Cardiac muscle cell (in vitro differentiated cells and primary cell): ENCODE results near the gene CLPTM1L. TPM values are rescaled to one million over a fixed set of nuclear protein-coding genes. Genes with fewer than 3 reads are reported as not detected.
A peak's percentile ranks its signal among the peaks of the same experiment; 100 is the strongest.
"Not testable (repeated sequence)": the region's sequence is repeated elsewhere in the genome, so short reads cannot be mapped to it uniquely, and the experiment has no call there.

Experiments
- DNase-seq, 2 donors: peaks; one replicate each; pipeline versions ENCODE4 v3.0.0 to v3.0.0-alpha.2; 2010 to 2017; ENCODE audit warnings: low read depth in 1 of 2, low spot score in 1 of 2
- H3K27ac ChIP-seq: fragments of 200-600 bp; sonication (generic); 2 replicates; pipeline ENCODE4 v1.5.1; 2016
- H3K27me3 ChIP-seq: fragments of 200-600 bp; sonication (generic); 2 replicates; pipeline ENCODE4 v1.6.0; 2016; ENCODE audit warnings: control low read depth
- H3K36me3 ChIP-seq: fragments of 200-600 bp; sonication (generic); 2 replicates; pipeline ENCODE4 v1.5.1; 2016; ENCODE audit warnings: control low read depth
- H3K4me1 ChIP-seq: fragments of 200-600 bp; sonication (generic); 2 replicates; pipeline ENCODE4 v1.8.1; 2017; ENCODE audit warnings: low read depth, mild to moderate bottlenecking, mixed run types
- H3K4me3 ChIP-seq: fragments of 200-600 bp; sonication (generic); 2 replicates; pipeline ENCODE4 v1.5.1; 2016; ENCODE audit warnings: mild to moderate bottlenecking
- H3K9me3 ChIP-seq: fragments of 200-600 bp; sonication (generic); 2 replicates; pipeline ENCODE4 v1.5.1; 2017; ENCODE audit warnings: low read depth, mild to moderate bottlenecking, control low read depth
- polyA plus RNA-seq: library from polyadenylated mRNA; unstranded; fragments of >200 nt; fragmentation: Nextera tagmentation; extraction: Ambion mirVana; gene quantifications from 2 replicates; pipeline ENCODE4 v1.2.1, GENCODE V29; 2016
- total RNA-seq: library from RNA; depleted of rRNA; stranded (reverse); fragments of >200 nt; gene quantifications from 2 replicates; pipeline ENCODE4 v1.2.3, GENCODE V29; 2016
- TF ChIP-seq, protein P1 (sequence below): IDR thresholded peaks from 2 replicates; pipeline ENCODE4 v1.5.1; 2012; ENCODE audit warnings: low read depth, mild to moderate bottlenecking, low read length

The CLPTM1L gene
- total and polyA plus RNA-seq, 2 experiments from 2014 or later: 78.4 to 154 TPM

DNA sequence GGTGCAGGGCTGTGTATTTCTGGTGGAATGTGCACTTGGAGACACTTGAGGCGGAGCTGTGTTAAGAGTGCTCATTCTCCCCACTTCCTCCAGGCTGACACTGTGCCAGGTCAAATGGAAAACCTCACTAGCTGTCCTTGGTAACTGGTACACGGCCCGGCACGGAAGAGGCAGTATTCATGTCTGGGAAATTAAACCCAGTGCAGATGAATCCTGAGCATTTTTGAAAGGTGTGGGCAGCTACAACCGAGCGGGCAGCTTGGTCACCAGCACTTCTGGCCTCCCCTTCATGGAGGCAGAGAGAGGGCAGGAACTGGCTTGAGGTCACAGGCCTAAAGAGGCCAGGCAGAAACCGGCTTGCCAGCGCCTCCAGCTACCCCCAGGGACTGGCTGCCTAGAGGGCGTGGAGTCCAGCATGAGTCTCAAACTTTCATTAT is 1.6 kb downstream of the CLPTM1L start:
- Histone ChIP-seq H3K27ac (no peak overlapping the region), H3K36me3 (peaks cover 23% of the 10 kb centered on the region), H3K4me3 (peak overlapping the region; percentile 71), H3K4me1 (peaks cover 6% of the 10 kb centered on the region), H3K9me3 (no peaks in the 10 kb centered on the region), H3K27me3 (no peaks in the 10 kb centered on the region)
- TF ChIP-seq, protein P1, sequence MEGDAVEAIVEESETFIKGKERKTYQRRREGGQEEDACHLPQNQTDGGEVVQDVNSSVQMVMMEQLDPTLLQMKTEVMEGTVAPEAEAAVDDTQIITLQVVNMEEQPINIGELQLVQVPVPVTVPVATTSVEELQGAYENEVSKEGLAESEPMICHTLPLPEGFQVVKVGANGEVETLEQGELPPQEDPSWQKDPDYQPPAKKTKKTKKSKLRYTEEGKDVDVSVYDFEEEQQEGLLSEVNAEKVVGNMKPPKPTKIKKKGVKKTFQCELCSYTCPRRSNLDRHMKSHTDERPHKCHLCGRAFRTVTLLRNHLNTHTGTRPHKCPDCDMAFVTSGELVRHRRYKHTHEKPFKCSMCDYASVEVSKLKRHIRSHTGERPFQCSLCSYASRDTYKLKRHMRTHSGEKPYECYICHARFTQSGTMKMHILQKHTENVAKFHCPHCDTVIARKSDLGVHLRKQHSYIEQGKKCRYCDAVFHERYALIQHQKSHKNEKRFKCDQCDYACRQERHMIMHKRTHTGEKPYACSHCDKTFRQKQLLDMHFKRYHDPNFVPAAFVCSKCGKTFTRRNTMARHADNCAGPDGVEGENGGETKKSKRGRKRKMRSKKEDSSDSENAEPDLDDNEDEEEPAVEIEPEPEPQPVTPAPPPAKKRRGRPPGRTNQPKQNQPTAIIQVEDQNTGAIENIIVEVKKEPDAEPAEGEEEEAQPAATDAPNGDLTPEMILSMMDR: no peak
- DNase-seq: no peak

DNA sequence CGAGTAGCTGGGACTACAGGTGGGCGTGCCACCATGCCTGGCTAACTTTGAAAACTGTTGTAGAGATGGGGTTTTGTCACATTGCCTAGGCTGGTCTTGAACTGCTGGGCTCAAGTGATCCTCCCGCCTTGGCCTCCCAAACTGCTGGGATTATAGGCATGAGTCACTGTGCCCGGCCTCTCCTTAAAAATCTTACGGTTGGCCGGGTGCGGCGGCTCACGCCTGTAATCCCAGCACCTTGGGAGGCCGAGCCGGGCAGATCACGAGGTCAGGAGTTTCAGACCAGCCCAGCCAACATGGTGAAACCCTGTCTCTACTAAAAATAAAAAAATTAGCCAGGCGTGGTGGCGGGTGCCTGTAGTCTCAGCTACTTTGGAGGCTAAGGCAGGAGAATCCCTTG is 2.2 kb downstream of the CLPTM1L start:
- not testable (repeated sequence) for H3K4me3 ChIP-seq, H3K9me3 ChIP-seq, DNase-seq, H3K27ac ChIP-seq, H3K27me3 ChIP-seq, H3K4me1 ChIP-seq
- peaks cover 29% of the 10 kb centered on the region for H3K36me3 ChIP-seq

DNA sequence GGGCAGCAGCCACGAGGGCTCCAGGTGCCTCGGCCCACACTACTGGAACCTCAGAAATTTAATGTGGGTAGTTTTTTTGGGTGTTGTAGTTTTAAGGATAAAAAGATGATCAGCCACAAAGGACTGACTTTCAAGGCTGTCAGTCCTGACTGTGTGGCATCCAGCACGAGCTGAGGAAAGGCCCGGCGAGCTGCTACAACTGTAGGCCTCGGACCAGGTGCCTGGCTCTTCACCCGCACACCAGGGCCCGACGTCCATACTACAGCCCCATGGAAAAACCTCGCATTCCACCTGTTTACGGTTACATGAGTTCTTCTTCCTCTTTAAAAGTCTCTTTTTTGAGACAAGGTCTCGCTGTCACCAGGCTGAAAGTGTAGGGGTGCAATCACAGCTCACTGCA is 2.6 kb downstream of the CLPTM1L start:
- Histone ChIP-seq H3K27ac (no peak overlapping the region), H3K27me3 (no peaks in the 10 kb centered on the region), H3K9me3 (no peaks in the 10 kb centered on the region), H3K4me1 (peaks cover 6% of the 10 kb centered on the region), H3K4me3 (no peak overlapping the region), H3K36me3 (peaks cover 33% of the 10 kb centered on the region)
- TF ChIP-seq, protein P1: no peak
- no peak for DNase-seq

DNA sequence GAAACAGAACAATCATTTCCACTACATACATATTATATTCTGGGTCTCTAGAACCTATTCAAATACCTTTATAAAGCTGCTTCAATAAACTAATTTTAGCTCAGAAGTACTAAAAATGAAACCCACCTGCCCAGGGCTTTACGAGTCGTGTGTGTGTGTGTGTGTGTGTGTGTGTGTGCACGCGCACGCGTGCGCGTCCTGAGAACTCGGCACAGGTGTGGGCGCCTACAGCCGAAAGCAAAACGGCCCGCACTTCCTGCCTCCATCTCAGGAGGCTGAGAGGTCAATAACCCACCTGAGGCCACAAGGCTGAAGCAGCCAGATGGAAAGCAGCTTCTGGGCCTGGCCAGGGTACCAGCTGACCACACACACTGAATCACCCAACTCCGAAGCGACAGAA is 3.0 kb downstream of the CLPTM1L start:
- no peaks in the 10 kb centered on the region for H3K9me3 ChIP-seq
- peaks cover 6% of the 10 kb centered on the region for H3K4me1 ChIP-seq
- peaks cover 34% of the 10 kb centered on the region for H3K36me3 ChIP-seq
- TF ChIP-seq, protein P1: no peak
- H3K4me3 ChIP-seq: no peak overlapping the region
- DNase-seq: no peak
- H3K27ac ChIP-seq: no peak overlapping the region
- no peaks in the 10 kb centered on the region for H3K27me3 ChIP-seq

DNA sequence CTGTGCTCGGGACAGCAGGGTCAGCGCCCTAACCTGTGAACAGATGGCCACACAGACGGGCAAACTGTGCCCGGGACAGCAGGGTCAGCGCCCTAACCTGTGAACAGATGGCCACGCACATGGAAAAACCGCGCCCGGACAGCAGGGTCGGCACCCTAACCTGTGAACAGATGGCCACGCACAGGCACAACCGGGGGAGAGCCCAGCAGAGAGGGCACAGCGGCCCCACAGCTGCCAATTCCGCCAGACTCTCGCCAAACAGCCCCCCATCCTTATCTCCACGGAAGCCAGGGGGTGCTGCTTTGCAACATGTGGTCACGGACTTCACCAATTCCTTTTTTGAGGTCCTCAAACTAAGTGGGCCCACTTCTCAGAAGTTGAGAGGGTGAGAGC is 5.1 kb downstream of the CLPTM1L start:
- not testable (repeated sequence) for H3K4me1 ChIP-seq, H3K4me3 ChIP-seq, H3K27me3 ChIP-seq, H3K27ac ChIP-seq, H3K9me3 ChIP-seq, DNase-seq
- H3K36me3 ChIP-seq: peaks cover 40% of the 10 kb centered on the region

DNA sequence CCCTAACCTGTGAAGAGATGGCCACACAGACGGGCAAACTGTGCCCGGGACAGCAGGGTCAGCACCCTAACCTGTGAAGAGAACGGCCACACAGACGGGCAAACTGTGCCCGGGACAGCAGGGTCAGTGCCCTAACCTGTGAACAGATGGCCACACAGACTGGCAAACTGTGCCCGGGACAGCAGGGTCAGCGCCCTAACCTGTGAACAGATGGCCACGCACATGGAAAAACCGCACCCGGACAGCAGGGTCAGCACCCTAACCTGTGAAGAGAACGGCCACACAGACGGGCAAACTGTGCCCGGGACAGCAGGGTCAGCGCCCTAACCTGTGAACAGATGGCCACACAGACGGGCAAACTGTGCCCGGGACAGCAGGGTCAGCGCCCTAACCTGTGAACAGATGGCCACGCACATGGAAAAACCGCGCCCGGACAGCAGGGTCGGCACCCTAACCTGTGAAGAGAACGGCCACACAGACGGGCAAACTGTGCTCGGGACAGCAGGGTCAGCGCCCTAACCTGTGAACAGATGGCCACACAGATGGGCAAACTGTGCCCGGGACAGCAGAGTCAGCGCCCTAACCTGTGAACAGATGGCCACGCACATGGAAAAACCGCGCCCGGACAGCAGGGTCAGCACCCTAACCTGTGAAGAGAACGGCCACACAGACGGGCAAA is 5.6 kb downstream of the CLPTM1L start:
- not testable (repeated sequence) for H3K9me3 ChIP-seq, H3K27me3 ChIP-seq, H3K4me3 ChIP-seq, H3K4me1 ChIP-seq, H3K27ac ChIP-seq, DNase-seq
- H3K36me3 ChIP-seq: peaks cover 45% of the 10 kb centered on the region

DNA sequence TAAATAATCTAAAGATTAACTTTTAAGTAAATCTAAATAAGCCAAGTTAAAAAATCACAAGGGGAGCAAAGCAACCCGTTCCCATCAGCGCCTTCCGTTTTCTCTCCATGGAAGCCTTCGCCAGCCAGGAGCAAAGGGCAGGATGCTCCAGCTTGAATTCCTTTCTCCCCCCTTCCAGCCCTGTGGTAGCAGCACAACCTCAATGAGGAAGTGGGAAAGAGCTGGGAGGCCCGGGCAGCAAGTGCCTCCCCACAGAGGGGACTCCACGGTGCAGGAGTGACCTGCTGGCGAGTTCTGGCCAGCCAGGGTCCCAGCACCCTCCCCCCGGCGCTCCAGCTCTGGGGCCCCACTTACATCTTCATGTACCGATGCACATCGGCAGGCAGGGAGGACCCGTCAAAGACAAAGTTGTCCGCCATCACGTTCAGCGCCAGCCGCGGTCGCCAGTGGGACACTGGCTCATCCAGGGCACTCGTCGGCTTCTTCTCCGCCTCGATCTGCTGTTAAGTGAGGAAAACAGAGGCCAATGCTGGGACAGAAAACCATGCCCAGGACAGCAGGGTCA is 6.3 kb downstream of the CLPTM1L start:
- Histone ChIP-seq H3K27me3 (no peaks in the 10 kb centered on the region), H3K9me3 (no peaks in the 10 kb centered on the region), H3K4me1 (no peaks in the 10 kb centered on the region), H3K36me3 (peaks cover 51% of the 10 kb centered on the region), H3K4me3 (no peak overlapping the region), H3K27ac (no peak overlapping the region)
- DNase-seq: no peak
- TF ChIP-seq, protein P1: no peak
